Endodermal cell (in vitro differentiated cells): ENCODE measurements around the gene RND1. TPM values are rescaled to one million over a fixed set of nuclear protein-coding genes. Genes with fewer than 3 reads are reported as not detected.

Experiments
- DNase-seq: peaks from one replicate; pipeline ENCODE4 v3.0.0-alpha.2; 2017
- H3K27ac ChIP-seq: 2 replicates; pipeline ENCODE4 v1.5.1; 2013; ENCODE audit warnings: mild to moderate bottlenecking, low read depth, low read length, moderate library complexity
- H3K27me3 ChIP-seq: 2 replicates; pipeline ENCODE4 v1.6.1; 2013; ENCODE audit warnings: mild to moderate bottlenecking, low read length, moderate library complexity; ENCODE audit not compliant: insufficient read depth, control insufficient read depth, poor library complexity, severe bottlenecking
- H3K36me3 ChIP-seq: 2 replicates; pipeline ENCODE4 v1.7.0; 2013; ENCODE audit warnings: mild to moderate bottlenecking, low read length, moderate library complexity; ENCODE audit not compliant: control insufficient read depth, insufficient read depth
- H3K4me1 ChIP-seq: one replicate; pipeline ENCODE4 v1.7.0; 2013; ENCODE audit warnings: low read length; ENCODE audit not compliant: control insufficient read depth, insufficient read depth
- H3K4me3 ChIP-seq: 2 replicates; pipeline ENCODE4 v1.5.1; 2013; ENCODE audit warnings: mild to moderate bottlenecking, low read length, moderate library complexity
- H3K9ac ChIP-seq: 2 replicates; pipeline ENCODE4 v1.6.1; 2013; ENCODE audit warnings: mild to moderate bottlenecking, low read length, moderate library complexity; ENCODE audit not compliant: poor library complexity, severe bottlenecking; ENCODE audit errors: extremely low read depth
- H3K9me3 ChIP-seq: 2 replicates; pipeline ENCODE4 v1.6.1; 2013; ENCODE audit warnings: mild to moderate bottlenecking, low read length, moderate library complexity; ENCODE audit not compliant: control insufficient read depth
- H3K27ac Mint-ChIP-seq: 2 replicates; pipeline ENCODE4 v1.8.0; 2020; ENCODE audit warnings: mixed read lengths
- H3K27me3 Mint-ChIP-seq: 2 replicates; pipeline ENCODE4 v1.8.0; 2021; ENCODE audit warnings: mild to moderate bottlenecking, mixed read lengths; ENCODE audit not compliant: insufficient read depth
- H3K36me3 Mint-ChIP-seq: 2 replicates; pipeline ENCODE4 v1.8.0; 2020; ENCODE audit warnings: low read depth, mixed read lengths
- H3K4me1 Mint-ChIP-seq: 2 replicates; pipeline ENCODE4 v1.8.0; 2020; ENCODE audit warnings: mixed read lengths
- H3K4me3 Mint-ChIP-seq: 2 replicates; pipeline ENCODE4 v1.8.0; 2020; ENCODE audit warnings: mild to moderate bottlenecking, moderate library complexity, mixed read lengths
- H3K9me3 Mint-ChIP-seq: 2 replicates; pipeline ENCODE4 v1.8.0; 2020; ENCODE audit warnings: mild to moderate bottlenecking, mixed read lengths
- CTCF ChIP-seq: fragments of 200-600 bp; sonication (generic); conservative IDR thresholded peaks from 2 replicates; pipeline ENCODE4 v1.5.0; 2021; ENCODE audit warnings: antibody characterized with exemption, mild to moderate bottlenecking
- WGBS, 2 experiments: methylation state at CpG; one replicate each; pipeline versions ENCODE4 v1.1.5 to v1.1.7; 2013; ENCODE audit warnings: missing lambda C conversion rate in 2 of 2, mixed read lengths in 1 of 2; ENCODE audit not compliant: insufficient coverage in 1 of 2, insufficient read length in 1 of 2; 5-methylcytosine and 5-hydroxymethylcytosine counted together
- total RNA-seq, 2 donors: library from RNA; stranded (reverse); fragmentation: NEBNext Ultra II Directional in 1 of 2; extraction: Animal tissue kit (Norgen Biotek cat#: 25700) in 1 of 2; gene quantifications; 2 replicates in 1 of 2; 3 replicates in 1 of 2; pipeline ENCODE4 v1.2.1, GENCODE V29; 2021

RND1 gene
- total RNA-seq, 2 donors from 2014 or later: 10.7 to 18.9 TPM

DNA sequence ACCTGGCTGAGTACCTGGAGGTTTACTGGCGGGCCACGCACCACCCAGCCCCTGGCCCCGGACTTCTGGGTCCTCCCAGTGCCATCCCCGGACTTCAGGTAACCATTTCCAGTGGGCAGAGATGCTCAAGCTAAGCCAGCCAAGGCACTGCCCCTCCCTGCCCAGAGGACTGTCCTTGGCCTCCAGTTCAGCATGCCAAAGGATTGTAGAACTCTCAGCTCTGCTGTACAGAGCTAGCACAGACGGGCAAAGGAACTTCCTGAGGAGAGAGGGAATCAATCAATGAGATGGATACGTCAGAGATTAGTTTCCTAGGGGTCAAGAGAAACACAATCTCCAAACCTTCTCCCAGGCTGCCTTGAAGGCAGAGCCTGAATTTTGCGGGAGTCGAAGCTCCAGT, 38.6 kb downstream of the RND1 start:
- Mint-ChIP-seq H3K9me3 (no peaks in the 10 kb centered on the region), H3K27me3 (peaks cover 10% of the 10 kb centered on the region), H3K4me1 (no peaks in the 10 kb centered on the region), H3K27ac (no peak overlapping the region), H3K4me3 (no peak overlapping the region), H3K36me3 (peaks cover 59% of the 10 kb centered on the region)
- no peaks in the 10 kb centered on the region for H3K9me3 ChIP-seq
- peaks cover 58% of the 10 kb centered on the region for H3K36me3 ChIP-seq
- TF ChIP-seq CTCF: no peak
- no peak overlapping the region for H3K4me3 ChIP-seq
- no peaks in the 10 kb centered on the region for H3K4me1 ChIP-seq
- H3K27ac ChIP-seq: no peak overlapping the region
- no peaks in the 10 kb centered on the region for H3K27me3 ChIP-seq
- WGBS, 2 experiments: 89 to 96% methylated on average over 8 of the region's 8 CpGs
- no peak overlapping the region for H3K9ac ChIP-seq
- DNase-seq: no peak

DNA sequence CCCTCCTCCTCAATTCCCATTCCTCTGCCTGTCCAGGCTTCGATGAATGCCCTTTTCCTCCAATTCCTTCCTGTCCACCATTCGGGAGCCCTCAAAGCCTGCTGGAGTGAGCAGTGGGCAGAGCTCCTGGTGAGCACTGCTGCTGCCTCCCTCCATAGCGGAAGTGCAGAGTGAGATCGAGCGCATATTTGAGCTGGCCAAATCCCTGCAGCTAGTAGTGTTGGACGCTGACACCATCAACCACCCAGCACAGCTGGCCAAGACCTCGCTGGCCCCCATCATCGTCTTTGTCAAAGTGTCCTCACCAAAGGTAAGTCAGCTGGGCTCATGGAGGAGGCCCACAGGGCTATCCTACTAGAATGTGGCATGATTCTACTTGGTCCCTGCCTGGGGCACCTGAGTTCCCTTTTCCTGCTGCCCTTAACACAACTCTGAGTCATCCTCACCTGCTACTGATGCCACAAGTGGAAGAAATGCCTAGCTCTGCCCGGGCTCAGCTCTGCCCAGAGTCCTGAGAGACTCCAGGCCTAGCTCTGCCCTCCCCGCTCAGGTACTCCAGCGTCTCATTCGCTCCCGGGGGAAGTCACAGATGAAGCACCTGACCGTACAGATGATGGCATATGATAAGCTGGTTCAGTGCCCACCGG, 39.3 kb downstream of the RND1 start:
- Histone ChIP-seq H3K36me3 (peaks cover 51% of the 10 kb centered on the region), H3K9ac (no peak overlapping the region), H3K27ac (no peak overlapping the region), H3K9me3 (no peaks in the 10 kb centered on the region), H3K27me3 (no peaks in the 10 kb centered on the region), H3K4me1 (no peaks in the 10 kb centered on the region), H3K4me3 (no peak overlapping the region)
- no peak for DNase-seq
- WGBS, 2 experiments: 88 to 94% methylated on average over 9 to 15 of the region's 15 CpGs
- H3K4me3 Mint-ChIP-seq: no peak overlapping the region
- H3K9me3 Mint-ChIP-seq: no peaks in the 10 kb centered on the region
- no peak for TF ChIP-seq CTCF
- H3K27me3 Mint-ChIP-seq: peaks cover 16% of the 10 kb centered on the region
- H3K36me3 Mint-ChIP-seq: peaks cover 54% of the 10 kb centered on the region
- no peak overlapping the region for H3K27ac Mint-ChIP-seq
- H3K4me1 Mint-ChIP-seq: no peaks in the 10 kb centered on the region

GRCh38 chr12:48824905-48825304, 40.8 kb downstream of the RND1 start:
- Histone ChIP-seq H3K27ac (no peak overlapping the region), H3K9me3 (no peaks in the 10 kb centered on the region), H3K4me3 (no peak overlapping the region), H3K36me3 (peaks cover 38% of the 10 kb centered on the region), H3K4me1 (no peaks in the 10 kb centered on the region), H3K27me3 (no peaks in the 10 kb centered on the region), H3K9ac (no peak overlapping the region)
- no peak for TF ChIP-seq CTCF
- Mint-ChIP-seq H3K4me1 (no peaks in the 10 kb centered on the region), H3K4me3 (no peak overlapping the region), H3K27ac (no peak overlapping the region), H3K9me3 (no peaks in the 10 kb centered on the region), H3K27me3 (peaks cover 26% of the 10 kb centered on the region), H3K36me3 (peaks cover 42% of the 10 kb centered on the region)
- DNase-seq: no peak
- WGBS, 2 experiments: 96 to 100% methylated on average over 3 to 4 of the region's 4 CpGs
